Heart right ventricle (tissue), 16 donors: ENCODE measurements around the gene ALOX5. TPM values are rescaled to one million over a fixed set of nuclear protein-coding genes. Genes with fewer than 3 reads are reported as not detected.
"Not testable (repeated sequence)": the region's sequence is repeated elsewhere in the genome, so short reads cannot be mapped to it uniquely, and the experiment has no call there.

ENCODE experiments used
- ATAC-seq, 8 donors: fragments of 200-7000 bp; cut with Tn5 transposase; one replicate each; pipeline ENCODE4 v1.9.1; 2020; ENCODE audit warnings: mild to moderate bottlenecking in 8 of 8, moderate library complexity in 8 of 8, moderate number of reproducible peaks in 1 of 8
- DNase-seq, 2 donors: peaks; one replicate each; pipeline ENCODE4 v3.0.0-alpha.2; 2020
- H3K27ac ChIP-seq, 10 donors: fragments of 200-600 bp; sonication (generic) in 2 of 10; one replicate each; pipeline versions ENCODE4 v1.5.0 to v1.8.0; 2020 to 2022; ENCODE audit warnings: mild to moderate bottlenecking in 3 of 10
- H3K27me3 ChIP-seq, 7 donors: fragments of 200-600 bp; one replicate each; pipeline ENCODE4 v1.8.0; 2021 to 2022; ENCODE audit warnings: mild to moderate bottlenecking in 2 of 7
- H3K36me3 ChIP-seq, 9 donors: fragments of 200-600 bp; sonication (generic) in 1 of 9; one replicate each; pipeline versions ENCODE4 v1.5.0 to v1.8.0; 2020 to 2022; ENCODE audit warnings: mild to moderate bottlenecking in 2 of 9
- H3K4me1 ChIP-seq, 9 donors: fragments of 200-600 bp; sonication (generic) in 1 of 9; one replicate each; pipeline versions ENCODE4 v1.5.0 to v1.8.0; 2020 to 2022; ENCODE audit warnings: mild to moderate bottlenecking in 4 of 9
- H3K4me3 ChIP-seq, 10 donors: fragments of 200-600 bp; sonication (generic) in 2 of 10; one replicate each; pipeline versions ENCODE4 v1.5.0 to v1.8.0; 2020 to 2022; ENCODE audit warnings: mild to moderate bottlenecking in 7 of 10, moderate library complexity in 2 of 10
- H3K9me3 ChIP-seq, 11 donors: fragments of 200-600 bp in 10 of 11; sonication (generic) in 2 of 11; one replicate each; pipeline versions ENCODE4 v1.5.0 to v1.8.0; 2013 to 2022; ENCODE audit warnings: mild to moderate bottlenecking in 2 of 11, control low read depth in 1 of 11, moderate library complexity in 1 of 11
- CTCF ChIP-seq, 9 donors: fragments of 200-600 bp; sonication (generic) in 2 of 9; IDR thresholded peaks; one replicate each; pipeline versions ENCODE4 v1.5.0 to v1.8.0; 2021 to 2022; ENCODE audit warnings: antibody characterized with exemption in 9 of 9, mild to moderate bottlenecking in 5 of 9, moderate library complexity in 1 of 9
- WGBS, 2 donors: extraction: QIAGEN DNeasy Blood & Tissue Kit; methylation state at CpG; one replicate each; pipeline ENCODE4 v1.1.7; 2013; ENCODE audit warnings: inconsistent platforms in 1 of 2; 5-methylcytosine and 5-hydroxymethylcytosine counted together
- intact Hi-C, 10 donors: fragments of 100-400 bp; cut with DNase I; formaldehyde crosslinking; loops; one replicate each; pipeline versions ENCODE4 v1.11.1 to v1.14.2; 2022
- long read RNA-seq, 3 donors: library from polyadenylated mRNA; unstranded; transcript quantifications; one replicate each; pipeline ENCODE4 v2.0.0, GENCODE V29; 2020 to 2021
- polyA plus RNA-seq, 2 donors: library from polyadenylated mRNA; stranded (reverse); fragments of 200-250 nt; gene quantifications; one replicate each; pipeline ENCODE4 v1.2.3, GENCODE V29; 2013
- total RNA-seq, 10 donors: library from RNA; stranded (reverse); fragmentation: NEBNext Ultra II Directional in 3 of 10; extraction: Animal tissue kit (Norgen Biotek cat#: 25700) in 3 of 10; gene quantifications; one replicate each; pipeline versions ENCODE4 v1.2.1 to v1.2.4, GENCODE V29; 2021 to 2023
- donor health status: Arrhythmogenic right ventricular cardiomyopathy.
- donor health status: ischemic (EF 13 %, LVEDD 7.1; RV severe dilation, severe dysfunction).
- donor health status: healthy with polysubstance abuse.
- donor health status: DM: no; HTN: yes; CAD: no.
- donor health status: DM: no; HTN: no; CAD: no.
- donor health status: ischemic (EF 25% LVEDD 6.9; RV normal size, moderate dysfunction).
- donor health status: ischemic (EF 25% LVEDD 5.7; RV mildly dilated, moderate dysfunction).
- donor health status: healthy.
- donor health status: DM: yes; HTN: yes; CAD: no.
- donor health status: Ischemic cardiomyopathy.
- donor health status: ischemic (EF 35%, LVEDD 5.7; RV mildly dilated, moderate dysfunction).
- donor health status: nonischemic (EF 11% LVEDD 7.7; RV severe dilation, severe dysfunction).
- donor health status: DM: yes; HTN: yes; CAD: no.
- donor health status: PGD.
- donor health status: ischemic (EF 29% LVEDD 5.4; RV normal size, mild dysfunction).
- donor health status: nonischemic (EF 23%, LVEDD 6.1; RV moderate dilation, normal function).

The ALOX5 gene
- total RNA-seq: 10 to 100 TPM in 1 of 10 donors, 1 to 10 TPM in 9; 1.8 to 21.8 (median 3.4) TPM
- 1 to 10 TPM; 4.8 to 6.0 TPM for polyA plus RNA-seq
- long read RNA-seq, donor 1, partial matches to known transcripts: 2 of 10 reads
- long read RNA-seq, donor 1, other reads (novel, unspliced or antisense): 5 of 10 reads
- long read RNA-seq, donor 2, partial matches to known transcripts: 2 of 7 reads
- long read RNA-seq, donor 2, other reads (novel, unspliced or antisense): 2 of 7 reads
- long read RNA-seq, donor 3, transcript ALOX5-201 (14 exons, 2,506 nt): major isoform, 9 of 13 reads
- long read RNA-seq, donor 3, partial matches to known transcripts: 1 of 13 reads
- long read RNA-seq, donor 3, other reads (novel, unspliced or antisense): 3 of 13 reads

DNA sequence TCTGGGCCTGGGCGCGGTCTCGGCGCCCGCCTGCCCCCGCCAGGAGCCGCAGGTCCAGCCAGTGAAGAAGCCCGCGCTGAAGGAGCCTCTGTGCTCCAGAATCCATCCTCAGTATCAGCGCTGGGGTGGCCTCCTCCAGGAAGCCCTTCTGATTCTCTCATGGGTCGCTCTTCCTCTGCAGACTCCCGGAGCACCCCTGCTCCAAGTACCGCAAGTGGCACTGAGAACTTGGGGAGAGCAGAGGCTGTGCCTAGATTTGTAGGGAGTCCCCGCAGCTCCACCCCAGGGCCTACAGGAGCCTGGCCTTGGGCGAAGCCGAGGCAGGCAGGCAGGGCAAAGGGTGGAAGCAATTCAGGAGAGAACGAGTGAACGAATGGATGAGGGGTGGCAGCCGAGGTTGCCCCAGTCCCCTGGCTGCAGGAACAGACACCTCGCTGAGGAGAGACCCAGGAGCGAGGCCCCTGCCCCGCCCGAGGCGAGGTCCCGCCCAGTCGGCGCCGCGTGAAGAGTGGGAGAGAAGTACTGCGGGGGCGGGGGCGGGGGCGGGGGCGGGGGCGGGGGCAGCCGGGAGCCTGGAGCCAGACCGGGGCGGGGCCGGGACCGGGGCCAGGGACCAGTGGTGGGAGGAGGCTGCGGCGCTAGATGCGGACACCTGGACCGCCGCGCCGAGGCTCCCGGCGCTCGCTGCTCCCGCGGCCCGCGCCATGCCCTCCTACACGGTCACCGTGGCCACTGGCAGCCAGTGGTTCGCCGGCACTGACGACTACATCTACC, at the start of gene ALOX5:
Gene ALOX5 (plus strand): TSS at position 641 of the 774 bp plus-strand sequence. CDS start 64 bp downstream, at position 705.
- DNase-seq (peak; percentile 50 to 77), ATAC-seq (peak; percentile 70 to 88 (median 80))
- peak in 1 of 9 donors; percentile 6 for TF ChIP-seq CTCF (IDR thresholded peaks at IDR 0.05)
- peaks cover 0 to 47% (median 19%) of the 10 kb centered on the region in 9 donors for H3K4me1 ChIP-seq
- intact Hi-C loops: no loop called here
- peak within 1 kb of the TSS in 5 of 10 donors; percentile 19 to 93 (median 32) for H3K27ac ChIP-seq
- H3K4me3 ChIP-seq: peak within 1 kb of the TSS; percentile 14 to 71 (median 52)
- WGBS, 2 donors: 1% methylated on average over 48 to 59 of the region's 59 CpGs
- no peaks in the 10 kb centered on the region for H3K36me3 ChIP-seq
- H3K9me3 ChIP-seq: no peaks in the 10 kb centered on the region
- H3K27me3 ChIP-seq: peaks cover 0 to 66% (median 55%) of the 10 kb centered on the region in 7 donors

DNA sequence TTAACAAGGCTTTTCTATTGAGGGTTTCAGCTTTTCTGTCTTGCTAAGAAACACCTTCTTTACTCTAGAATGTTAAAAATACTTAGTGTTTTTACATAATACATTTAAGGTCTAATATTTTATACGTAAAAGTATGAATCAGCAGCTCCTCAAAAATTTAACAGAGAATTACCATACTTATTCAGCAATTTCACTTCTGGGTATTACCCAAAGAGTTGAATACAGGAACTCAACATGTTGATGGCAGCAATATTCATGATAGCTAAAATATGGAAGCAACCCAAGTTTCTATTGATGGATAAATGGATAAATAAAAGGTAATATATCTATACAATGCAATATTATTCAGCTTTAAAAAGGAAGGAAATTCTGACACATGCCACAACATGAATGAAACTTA, 48.9 kb upstream of the ALOX5 start:
- TF ChIP-seq CTCF (IDR thresholded peaks at IDR 0.05): no peak
- no peak overlapping the region for H3K4me3 ChIP-seq
- H3K9me3 ChIP-seq: peaks cover 0 to 32% (median 0%) of the 10 kb centered on the region in 11 donors
- H3K4me1 ChIP-seq: no peaks in the 10 kb centered on the region
- H3K36me3 ChIP-seq: no peaks in the 10 kb centered on the region
- DNase-seq (no peak), ATAC-seq (no peak)
- H3K27ac ChIP-seq: no peak overlapping the region
- intact Hi-C loops: no loop called here
- H3K27me3 ChIP-seq: no peaks in the 10 kb centered on the region
- 78% methylated on average over 1 of the region's 1 CpG for WGBS, 2 donors

- H3K36me3 ChIP-seq, DNase-seq, ATAC-seq, H3K27me3 ChIP-seq, intact Hi-C loops, H3K4me1 ChIP-seq, H3K27ac ChIP-seq, H3K4me3 ChIP-seq: not testable (repeated sequence)
- peaks cover 0 to 28% (median 0%) of the 10 kb centered on the region in 11 donors for H3K9me3 ChIP-seq
- WGBS, 2 donors: 83 to 96% methylated on average over 1 of the region's 1 CpG
These were observed 47.2 kb upstream of the ALOX5 start for GRCh38 chr10:45326864-45327263.

- WGBS, 2 donors: 94 to 95% methylated on average over 3 of the region's 3 CpGs
- H3K4me1 ChIP-seq, DNase-seq, H3K4me3 ChIP-seq, H3K36me3 ChIP-seq, intact Hi-C loops, H3K27ac ChIP-seq, ATAC-seq: not testable (repeated sequence)
- Histone ChIP-seq H3K27me3 (peaks cover 0 to 26% (median 10%) of the 10 kb centered on the region in 7 donors), H3K9me3 (peaks cover 0 to 19% (median 3%) of the 10 kb centered on the region in 11 donors)
These were observed 42.2 kb upstream of the ALOX5 start for GRCh38 chr10:45331824-45332223.

DNA sequence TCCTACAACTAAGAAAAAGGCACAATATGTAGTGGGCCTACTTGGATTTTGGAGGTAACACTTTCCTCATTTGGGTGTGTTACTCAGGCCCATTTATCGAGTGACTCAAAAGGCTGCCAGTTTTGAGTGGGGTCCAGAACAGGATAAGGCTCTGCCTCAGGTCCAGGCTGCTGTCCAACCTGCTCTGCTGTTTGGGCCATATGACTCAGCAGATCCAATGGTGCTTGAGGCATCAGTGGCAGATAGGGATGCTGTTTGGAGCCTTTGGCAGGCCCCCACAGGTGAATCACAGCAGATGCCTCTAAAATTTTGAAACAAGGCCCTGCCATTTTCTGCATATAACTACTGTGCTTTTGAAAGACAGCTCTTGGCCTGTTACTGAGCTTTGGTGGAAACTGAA, 34.1 kb upstream of the ALOX5 start:
- H3K36me3 ChIP-seq: no peaks in the 10 kb centered on the region
- no peak for TF ChIP-seq CTCF (IDR thresholded peaks at IDR 0.05)
- no peaks in the 10 kb centered on the region for H3K4me1 ChIP-seq
- DNase-seq (no peak), ATAC-seq (no peak)
- H3K9me3 ChIP-seq: peaks cover 0 to 11% (median 0%) of the 10 kb centered on the region in 11 donors
- peaks cover 0 to under 1% (median 0%) of the 10 kb centered on the region in 7 donors for H3K27me3 ChIP-seq
- H3K27ac ChIP-seq: no peak overlapping the region
- WGBS, 2 donors: 96 to 97% methylated on average over 1 of the region's 1 CpG
- H3K4me3 ChIP-seq: no peak overlapping the region
- intact Hi-C loops: no loop called here

GRCh38 chr10:45340420-45340819, 33.6 kb upstream of the ALOX5 start:
- ATAC-seq, H3K4me1 ChIP-seq, H3K4me3 ChIP-seq, DNase-seq, H3K36me3 ChIP-seq, H3K27ac ChIP-seq, intact Hi-C loops, H3K27me3 ChIP-seq: not testable (repeated sequence)
- 59 to 72% methylated on average over 4 of the region's 4 CpGs for WGBS, 2 donors
- peaks cover 0 to 11% (median 0%) of the 10 kb centered on the region in 11 donors for H3K9me3 ChIP-seq

- intact Hi-C loops, ATAC-seq, H3K36me3 ChIP-seq, H3K4me1 ChIP-seq, H3K27me3 ChIP-seq, H3K4me3 ChIP-seq, H3K27ac ChIP-seq, DNase-seq: not testable (repeated sequence)
- peaks cover 0 to 15% (median 0%) of the 10 kb centered on the region in 11 donors for H3K9me3 ChIP-seq
- 87 to 90% methylated on average over 20 to 24 of the region's 24 CpGs for WGBS, 2 donors
These were observed 27.2 kb upstream of the ALOX5 start for GRCh38 chr10:45346652-45347335.
